Activated CD8-positive, alpha-beta T cell treated with anti-CD3 and anti-CD28 coated beads for 36 hours (primary cell): ENCODE measurements around the gene CNR1. TPM values are rescaled to one million over a fixed set of nuclear protein-coding genes. Genes with fewer than 3 reads are reported as not detected.

Experiments
- ATAC-seq: fragments of 200-7000 bp; cut with Tn5 transposase; one replicate; pipeline ENCODE4 v1.10.0; 2021; ENCODE audit warnings: mild to moderate bottlenecking, moderate library complexity
- CTCF ChIA-PET: fragments of 350-600 bp; sonication (Branson Sonifier 250); formaldehyde crosslinking; loops from one replicate; lab custom pipeline; 2021; ENCODE audit warnings: antibody characterized with exemption; lab: Charles Lee
- POLR2A ChIA-PET: fragments of 350-600 bp; sonication (Branson Sonifier 250); formaldehyde crosslinking; loops from one replicate; lab custom pipeline; 2021; ENCODE audit warnings: antibody characterized with exemption; lab: Charles Lee
- DNase-seq: peaks from one replicate; pipeline ENCODE4 v3.0.0-alpha.2; 2020
- H3K27ac Mint-ChIP-seq: one replicate; pipeline ENCODE4 v1.8.0; 2021; ENCODE audit warnings: mild to moderate bottlenecking, mixed read lengths
- H3K27me3 Mint-ChIP-seq: one replicate; pipeline ENCODE4 v1.8.0; 2021; ENCODE audit warnings: mixed read lengths
- H3K36me3 Mint-ChIP-seq: one replicate; pipeline ENCODE4 v1.8.0; 2021; ENCODE audit warnings: low read depth, mixed read lengths
- H3K4me1 Mint-ChIP-seq: one replicate; pipeline ENCODE4 v1.8.0; 2021; ENCODE audit warnings: low read depth, mixed read lengths
- H3K4me3 Mint-ChIP-seq: one replicate; pipeline ENCODE4 v1.8.0; 2021; ENCODE audit warnings: mild to moderate bottlenecking, moderate library complexity, mixed read lengths
- H3K9me3 Mint-ChIP-seq: one replicate; pipeline ENCODE4 v1.8.0; 2021; ENCODE audit warnings: mixed read lengths
- CTCF ChIP-seq: fragments of 200-600 bp; IDR thresholded peaks from one replicate; pipeline ENCODE4 v1.8.0; 2022; ENCODE audit warnings: antibody characterized with exemption, mild to moderate bottlenecking
- intact Hi-C: fragments of 100-400 bp; cut with micrococcal nuclease; formaldehyde crosslinking; loops from one replicate; pipeline ENCODE4 v1.10.0; 2022
- total RNA-seq, 2 experiments: library from RNA; stranded (reverse); gene quantifications; one replicate each; pipeline ENCODE4 v1.2.3, GENCODE V29; 2021

CNR1 gene
- total RNA-seq, 2 experiments from 2014 or later = not detected

GRCh38 chr6:88124925-88125557, 41.1 kb downstream of the CNR1 start:
- H3K4me1 Mint-ChIP-seq = no peaks in the 10 kb centered on the region
- ChIA-PET POLR2A (no interaction called here), CTCF (no interaction called here)
- H3K27ac Mint-ChIP-seq = no peak overlapping the region
- no peak for TF ChIP-seq CTCF
- DNase-seq (no peak), ATAC-seq (no peak)
- intact Hi-C loops = no loop called here
- peaks cover 6% of the 10 kb centered on the region for H3K27me3 Mint-ChIP-seq
- peaks cover 6% of the 10 kb centered on the region for H3K9me3 Mint-ChIP-seq
- no peaks in the 10 kb centered on the region for H3K36me3 Mint-ChIP-seq
- no peak overlapping the region for H3K4me3 Mint-ChIP-seq

- H3K9me3 Mint-ChIP-seq = peaks cover 6% of the 10 kb centered on the region
- no peak for DNase-seq
- CTCF ChIA-PET = no interaction called here
- peaks cover 1% of the 10 kb centered on the region for H3K27me3 Mint-ChIP-seq
- no peak for ATAC-seq
- H3K4me1 Mint-ChIP-seq = no peaks in the 10 kb centered on the region
- no peaks in the 10 kb centered on the region for H3K36me3 Mint-ChIP-seq
- POLR2A ChIA-PET = no interaction called here
- no peak overlapping the region for H3K4me3 Mint-ChIP-seq
- intact Hi-C loops = no loop called here
- TF ChIP-seq CTCF = no peak
- H3K27ac Mint-ChIP-seq = no peak overlapping the region
Observed at GRCh38 chr6:88120635-88121034, 45.5 kb downstream of the CNR1 start.

- Mint-ChIP-seq H3K27me3 (peaks cover 1% of the 10 kb centered on the region), H3K27ac (no peak overlapping the region), H3K4me3 (no peak overlapping the region), H3K36me3 (no peaks in the 10 kb centered on the region), H3K4me1 (no peaks in the 10 kb centered on the region), H3K9me3 (no peaks in the 10 kb centered on the region)
- CTCF ChIA-PET = no interaction called here
- intact Hi-C loops = no loop called here
- no peak for DNase-seq
- no peak for TF ChIP-seq CTCF
- POLR2A ChIA-PET = interaction anchor here (0.7 kb wide), 1 partner anchor 1345 kb away, joined by 3 read pairs; no protein-coding TSS in a partner anchor
- no peak for ATAC-seq
Observed at GRCh38 chr6:88119769-88120168, 46.4 kb downstream of the CNR1 start.

- ChIA-PET POLR2A (no interaction called here), CTCF (no interaction called here)
- no peak for TF ChIP-seq CTCF
- Mint-ChIP-seq H3K4me3 (no peak overlapping the region), H3K36me3 (no peaks in the 10 kb centered on the region), H3K4me1 (no peaks in the 10 kb centered on the region), H3K9me3 (no peaks in the 10 kb centered on the region), H3K27ac (no peak overlapping the region), H3K27me3 (peaks cover 7% of the 10 kb centered on the region)
- intact Hi-C loops = no loop called here
- ATAC-seq (no peak), DNase-seq (no peak)
Observed at GRCh38 chr6:88116276-88116675, 49.9 kb downstream of the CNR1 start.

- no peaks in the 10 kb centered on the region for H3K9me3 Mint-ChIP-seq
- no peaks in the 10 kb centered on the region for H3K36me3 Mint-ChIP-seq
- no peaks in the 10 kb centered on the region for H3K4me1 Mint-ChIP-seq
- TF ChIP-seq CTCF = no peak
- ATAC-seq = no peak
- no peak overlapping the region for H3K4me3 Mint-ChIP-seq
- no peak overlapping the region for H3K27ac Mint-ChIP-seq
- POLR2A ChIA-PET = no interaction called here
- no peak for DNase-seq
- peaks cover 7% of the 10 kb centered on the region for H3K27me3 Mint-ChIP-seq
- CTCF ChIA-PET = no interaction called here
- intact Hi-C loops = no loop called here
Observed at GRCh38 chr6:88115307-88115706, 50.8 kb downstream of the CNR1 start.
